ENCODE results near the gene STEAP3. TPM values are rescaled to one million over a fixed set of nuclear protein-coding genes. Genes with fewer than 3 reads are reported as not detected.

Gene STEAP3
- total RNA-seq, 4 donors from 2014 or later, result 2.5 to 5.9 (median 5.2) TPM

DNA sequence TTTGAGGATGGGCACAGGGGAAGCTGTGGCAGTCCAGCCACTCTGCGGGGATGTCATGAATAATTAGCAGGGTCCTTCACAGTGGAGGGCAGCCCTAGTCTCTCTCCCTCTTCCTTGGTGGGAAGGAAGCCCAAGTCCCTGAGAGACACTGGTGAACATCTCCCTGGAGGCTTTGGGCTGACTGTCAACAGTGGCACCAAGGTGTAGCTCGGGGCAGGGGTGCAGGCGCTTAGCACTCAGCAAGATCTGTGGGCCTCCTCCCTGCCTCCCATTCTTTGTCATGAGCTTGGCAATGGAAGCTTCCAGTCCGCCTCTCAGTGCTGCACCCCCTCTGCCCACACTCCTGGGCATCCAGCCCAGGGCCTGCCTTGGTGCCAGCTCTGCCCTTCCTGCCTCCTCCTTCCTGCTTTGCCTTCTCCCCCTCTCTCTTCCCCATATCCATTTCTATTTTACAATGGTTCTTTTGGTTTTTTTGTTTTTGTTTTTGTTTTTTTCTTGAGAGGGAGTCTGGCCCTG is 59.4 kb downstream of the STEAP3 start:
- H3K4me1 ChIP-seq, result peaks cover 0 to 10% (median 4%) of the 10 kb centered on the region in 4 donors
- intact Hi-C loops (cut with DNase I), result no loop called here
- no peaks in the 10 kb centered on the region for H3K9me3 ChIP-seq
- DNase-seq (ENCODE audit: extremely low spot score), result peak; percentile 90
- peak overlapping the region in 1 of 4 donors; percentile 16 for H3K27ac ChIP-seq (replicated peaks in 1 of 4)
- WGBS, result 71% methylated on average over 4 of the region's 4 CpGs
- H3K36me3 ChIP-seq, result peaks cover 0 to 11% (median 6%) of the 10 kb centered on the region in 4 donors
- no peak overlapping the region for H3K4me3 ChIP-seq
- H3K27me3 ChIP-seq, result no peaks in the 10 kb centered on the region
- TF ChIP-seq POLR2A (IDR thresholded peaks at IDR 0.05; ENCODE audit: low read depth), result no peak
- no peak for TF ChIP-seq POLR2AphosphoS5 (IDR thresholded peaks at IDR 0.05)
- TF ChIP-seq, protein P1, sequence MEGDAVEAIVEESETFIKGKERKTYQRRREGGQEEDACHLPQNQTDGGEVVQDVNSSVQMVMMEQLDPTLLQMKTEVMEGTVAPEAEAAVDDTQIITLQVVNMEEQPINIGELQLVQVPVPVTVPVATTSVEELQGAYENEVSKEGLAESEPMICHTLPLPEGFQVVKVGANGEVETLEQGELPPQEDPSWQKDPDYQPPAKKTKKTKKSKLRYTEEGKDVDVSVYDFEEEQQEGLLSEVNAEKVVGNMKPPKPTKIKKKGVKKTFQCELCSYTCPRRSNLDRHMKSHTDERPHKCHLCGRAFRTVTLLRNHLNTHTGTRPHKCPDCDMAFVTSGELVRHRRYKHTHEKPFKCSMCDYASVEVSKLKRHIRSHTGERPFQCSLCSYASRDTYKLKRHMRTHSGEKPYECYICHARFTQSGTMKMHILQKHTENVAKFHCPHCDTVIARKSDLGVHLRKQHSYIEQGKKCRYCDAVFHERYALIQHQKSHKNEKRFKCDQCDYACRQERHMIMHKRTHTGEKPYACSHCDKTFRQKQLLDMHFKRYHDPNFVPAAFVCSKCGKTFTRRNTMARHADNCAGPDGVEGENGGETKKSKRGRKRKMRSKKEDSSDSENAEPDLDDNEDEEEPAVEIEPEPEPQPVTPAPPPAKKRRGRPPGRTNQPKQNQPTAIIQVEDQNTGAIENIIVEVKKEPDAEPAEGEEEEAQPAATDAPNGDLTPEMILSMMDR (IDR thresholded peaks at IDR 0.05), result no peak
- TF ChIP-seq EP300 (IDR thresholded peaks at IDR 0.05), result no peak

DNA sequence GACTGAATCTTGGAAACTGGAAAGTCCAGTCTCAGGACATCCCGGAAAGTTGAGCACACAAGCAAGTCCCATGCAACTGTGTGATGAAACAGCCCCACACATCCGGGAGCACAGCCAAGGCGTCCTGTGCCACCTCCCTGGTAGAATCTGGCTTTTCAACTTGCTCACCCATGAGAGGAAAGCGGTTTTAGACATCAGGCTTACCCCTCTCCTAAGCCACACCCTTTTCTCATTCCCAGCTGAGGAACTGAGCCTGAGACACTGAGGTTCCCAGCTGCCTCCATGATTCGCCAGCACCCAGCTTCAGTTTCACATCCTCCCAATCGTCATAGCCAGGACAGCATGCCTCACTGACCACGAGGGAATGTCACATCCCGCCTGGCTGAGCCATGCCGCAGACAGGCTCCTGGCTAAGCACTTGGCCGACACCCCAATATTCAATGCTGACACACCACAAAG is 60.3 kb downstream of the STEAP3 start:
- DNase-seq (ENCODE audit: extremely low spot score), result peak; percentile 91

DNA sequence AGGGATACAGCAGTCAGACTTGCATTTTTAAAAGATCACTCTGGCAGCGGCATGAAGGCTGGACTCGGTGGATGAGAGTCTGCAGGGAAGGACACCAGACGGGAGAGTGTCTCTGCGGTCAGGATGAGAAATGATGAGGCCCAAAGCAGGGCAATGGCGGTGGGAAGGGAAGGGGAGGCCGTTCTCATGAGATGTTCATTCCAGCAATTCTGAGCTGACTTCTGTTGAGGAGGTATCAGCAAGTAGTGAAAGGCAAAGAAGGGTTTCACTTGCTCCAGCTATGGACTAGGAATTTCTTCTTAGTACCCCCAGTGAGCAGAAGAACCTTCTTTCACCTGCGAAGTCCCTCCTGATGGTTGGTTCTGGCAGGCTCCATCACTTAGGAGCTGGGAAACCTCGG is 63.0 kb downstream of the STEAP3 start:
- Histone ChIP-seq H3K27me3 (no peaks in the 10 kb centered on the region), H3K36me3 (peaks cover 0 to 11% (median 6%) of the 10 kb centered on the region in 4 donors), H3K9me3 (no peaks in the 10 kb centered on the region), H3K4me3 (no peak overlapping the region), H3K4me1 (peaks cover 0 to 24% (median 22%) of the 10 kb centered on the region in 4 donors), H3K27ac (replicated peaks in 1 of 4) (no peak overlapping the region)
- peak; percentile 66 for DNase-seq (ENCODE audit: extremely low spot score)
- intact Hi-C loops (cut with DNase I), result no loop called here
- TF ChIP-seq POLR2AphosphoS5 (IDR thresholded peaks at IDR 0.05) (no peak), POLR2A (IDR thresholded peaks at IDR 0.05; ENCODE audit: low read depth) (no peak), EP300 (IDR thresholded peaks at IDR 0.05) (no peak)
- TF ChIP-seq, protein P1 (IDR thresholded peaks at IDR 0.05), result no peak
- 86% methylated on average over 8 of the region's 8 CpGs for WGBS

More for the DNA sequence above, 60.3 kb downstream of the STEAP3 start:
- no peaks in the 10 kb centered on the region for H3K9me3 ChIP-seq
- WGBS, result 77% methylated on average over 6 of the region's 10 CpGs
- H3K27ac ChIP-seq (replicated peaks in 1 of 4), result no peak overlapping the region
- H3K27me3 ChIP-seq, result no peaks in the 10 kb centered on the region
- intact Hi-C loops (cut with DNase I), result no loop called here
- TF ChIP-seq, protein P1 (IDR thresholded peaks at IDR 0.05), result no peak
- TF ChIP-seq POLR2A (IDR thresholded peaks at IDR 0.05; ENCODE audit: low read depth) (no peak), EP300 (IDR thresholded peaks at IDR 0.05) (no peak), POLR2AphosphoS5 (IDR thresholded peaks at IDR 0.05) (no peak)
- peaks cover 0 to 13% (median 9%) of the 10 kb centered on the region in 4 donors for H3K4me1 ChIP-seq
- peaks cover 0 to 11% (median 6%) of the 10 kb centered on the region in 4 donors for H3K36me3 ChIP-seq
- no peak overlapping the region for H3K4me3 ChIP-seq

GRCh38 chr2:119288576-119288975 is 64.9 kb downstream of the STEAP3 start:
- peak; percentile 75 for DNase-seq (ENCODE audit: extremely low spot score)
- intact Hi-C loops (cut with DNase I), result no loop called here
- Histone ChIP-seq H3K27me3 (no peaks in the 10 kb centered on the region), H3K36me3 (peaks cover 0 to 15% (median 4%) of the 10 kb centered on the region in 4 donors), H3K4me1 (peaks cover 3 to 31% (median 22%) of the 10 kb centered on the region in 4 donors), H3K4me3 (no peak overlapping the region), H3K9me3 (no peaks in the 10 kb centered on the region), H3K27ac (replicated peaks in 1 of 4) (no peak overlapping the region)
- 83% methylated on average over 6 of the region's 6 CpGs for WGBS
- TF ChIP-seq POLR2A (IDR thresholded peaks at IDR 0.05; ENCODE audit: low read depth), result no peak
- TF ChIP-seq EP300 (IDR thresholded peaks at IDR 0.05), result no peak
- TF ChIP-seq POLR2AphosphoS5 (IDR thresholded peaks at IDR 0.05), result no peak
- TF ChIP-seq, protein P1 (IDR thresholded peaks at IDR 0.05), result no peak

All from esophagus muscularis mucosa (tissue), 4 donors.